Stimulated activated CD8-positive, alpha-beta memory T cell treated with anti-CD3 and anti-CD28 coated beads, Interleukin-7, amount 100 ng/mL, for 24 hours (primary cell): ENCODE data around the gene ZFY.
"Not testable (repeated sequence)": the region's sequence is repeated elsewhere in the genome, so short reads cannot be mapped to it uniquely, and the experiment has no call there.

Source experiments
- DNase-seq: peaks from one replicate; pipeline ENCODE4 v3.0.0-alpha.2; 2020; ENCODE audit warnings: low read depth

The ZFY gene

DNA sequence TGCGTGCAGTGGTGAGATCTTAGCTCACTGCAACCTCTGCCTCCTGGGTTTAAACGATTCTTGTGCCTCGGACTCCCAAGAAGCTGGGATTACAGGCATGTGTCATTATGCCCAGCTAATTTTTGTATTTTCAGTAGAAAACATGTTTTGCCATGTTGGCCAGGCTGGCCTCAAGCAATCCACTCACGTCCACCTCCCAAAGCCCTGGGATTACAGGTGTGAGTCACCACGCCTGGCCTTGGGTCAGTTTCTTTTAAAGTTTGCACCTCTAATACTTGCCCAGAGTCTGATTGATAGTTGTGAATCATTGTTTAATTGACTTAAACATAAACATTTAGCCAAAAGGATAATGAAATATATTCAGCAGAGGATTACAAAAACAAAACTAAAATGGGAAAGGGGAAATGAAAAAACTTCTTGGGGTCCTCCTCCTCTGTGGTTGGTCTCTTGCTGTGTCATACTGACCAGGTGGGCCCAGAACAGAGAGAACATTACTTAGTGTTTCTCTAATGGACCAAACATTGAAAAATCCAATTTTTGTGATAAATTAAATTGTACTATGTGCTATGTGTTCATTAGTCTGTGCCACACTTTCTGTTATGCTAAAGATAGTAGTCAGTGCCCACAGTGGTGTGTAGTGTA is 38.0 kb downstream of the ZFY start:
- no peak for DNase-seq

- no peak for DNase-seq
Measured at GRCh38 chrY:2979283-2979682, 44.1 kb downstream of the ZFY start.

DNA sequence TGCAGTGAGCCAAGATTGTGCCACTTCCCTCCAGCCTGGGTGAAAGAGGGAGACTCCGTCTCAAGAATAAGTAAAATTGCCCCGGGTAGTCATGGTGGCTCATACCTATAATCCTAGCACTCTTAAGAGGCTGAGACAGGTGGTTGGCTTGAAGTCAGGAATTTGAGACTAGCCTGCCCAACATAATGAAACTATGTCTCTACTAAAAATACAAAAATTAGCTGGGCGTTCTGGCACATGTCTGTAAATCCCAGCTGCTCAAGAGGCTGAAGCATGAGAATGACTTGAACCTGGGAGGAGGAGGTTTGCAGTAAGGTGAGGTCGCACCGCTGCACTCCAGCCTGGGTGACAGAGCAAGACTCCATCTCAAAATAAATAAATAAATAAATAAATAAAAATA is 49.3 kb downstream of the ZFY start:
- DNase-seq, result no peak

GRCh38 chrY:2987178-2987577 is 52.0 kb downstream of the ZFY start:
- DNase-seq, result not testable (repeated sequence)

- DNase-seq, result not testable (repeated sequence)
Measured at GRCh38 chrY:2997369-2997768, 62.2 kb downstream of the ZFY start.

DNA sequence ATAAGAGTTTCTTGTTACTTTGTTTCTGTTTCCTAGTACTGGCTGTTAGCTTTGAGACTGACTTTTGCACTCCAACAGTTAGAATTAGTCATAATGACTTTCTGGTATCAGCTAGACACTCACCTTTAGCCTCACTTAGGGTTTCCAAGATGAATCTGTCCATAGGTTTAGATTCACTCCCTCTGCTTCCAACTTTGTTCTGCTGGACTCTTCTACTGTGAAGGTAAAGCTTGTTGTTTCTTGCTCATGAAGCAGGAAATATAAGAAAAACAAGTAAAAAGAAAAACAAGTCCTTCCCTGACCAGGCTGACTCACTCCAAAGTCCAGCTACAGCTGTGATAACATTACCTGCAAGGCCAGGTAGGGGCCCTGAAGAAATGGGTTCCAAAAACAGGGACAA is 67.0 kb downstream of the ZFY start:
- DNase-seq, result no peak

- no peak for DNase-seq
Measured at GRCh38 chrY:3002680-3003515, 67.7 kb downstream of the ZFY start.

- DNase-seq, result no peak
Measured at GRCh38 chrY:3003516-3003830, 68.3 kb downstream of the ZFY start.

DNA sequence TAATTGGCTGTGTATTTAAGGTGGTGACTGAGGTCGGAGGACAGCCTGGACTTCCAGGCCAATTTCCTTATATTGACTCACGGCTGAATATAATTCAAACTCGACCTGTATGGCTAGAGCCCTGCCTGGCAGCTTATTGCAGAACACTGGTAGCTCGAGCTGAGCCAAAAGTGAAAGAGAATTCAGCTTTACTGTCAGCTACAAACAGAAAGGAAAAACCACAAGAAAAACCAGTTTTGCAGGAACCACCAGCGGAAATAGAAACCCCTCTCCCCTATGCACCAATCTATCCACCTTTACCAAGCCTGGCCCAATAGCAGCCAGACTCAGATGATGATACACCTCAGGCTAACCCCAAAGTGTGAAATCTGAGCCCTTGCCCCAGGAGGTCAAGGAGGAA is 68.7 kb downstream of the ZFY start:
- no peak for DNase-seq

- not testable (repeated sequence) for DNase-seq
Measured at GRCh38 chrY:3006031-3006430, 70.8 kb downstream of the ZFY start.

GRCh38 chrY:3007967-3008366 is 72.8 kb downstream of the ZFY start:
- DNase-seq, result no peak

GRCh38 chrY:3012226-3012625 is 77.0 kb downstream of the ZFY start:
- no peak for DNase-seq

DNA sequence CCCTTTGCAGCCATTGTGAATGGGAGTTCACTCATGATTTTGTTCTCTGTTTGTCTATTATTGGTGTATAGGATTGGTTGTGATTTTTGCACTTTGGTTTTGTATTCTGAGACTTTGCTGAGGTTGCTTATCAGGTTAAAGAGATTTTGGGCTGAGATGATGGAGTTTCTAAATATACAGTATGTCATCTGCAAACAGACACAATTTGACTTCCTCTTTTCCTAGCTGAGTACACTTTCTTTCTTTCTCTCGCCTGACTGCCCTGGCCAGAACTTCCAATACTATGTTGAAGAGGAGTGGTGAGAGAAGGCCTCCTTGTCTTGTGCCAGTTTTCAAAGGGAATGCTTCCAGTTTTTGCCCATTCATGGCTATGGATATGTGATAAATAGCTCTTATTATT is 81.4 kb downstream of the ZFY start:
- DNase-seq, result no peak

- DNase-seq, result no peak
Measured at GRCh38 chrY:3018546-3018945, 83.4 kb downstream of the ZFY start.

DNA sequence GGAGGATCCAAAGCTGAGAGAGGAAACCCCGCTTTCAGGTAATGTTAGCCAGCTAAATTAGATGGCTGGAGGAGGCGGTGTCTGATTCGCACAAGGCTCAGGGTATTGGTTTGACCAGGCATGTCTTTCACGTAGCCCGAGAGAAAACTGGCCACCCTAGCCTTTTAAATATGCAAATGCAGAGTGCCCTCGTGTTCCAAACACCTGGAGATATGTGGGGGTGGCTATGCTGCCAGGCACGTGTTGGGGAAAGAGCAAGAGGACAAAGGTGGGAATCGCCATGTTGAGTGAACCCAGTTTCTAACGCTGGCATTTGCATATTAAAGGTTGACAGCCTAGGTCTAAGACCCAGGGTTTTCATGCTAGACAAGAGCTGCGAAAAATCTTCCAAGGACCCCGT is 84.4 kb downstream of the ZFY start:
- DNase-seq, result no peak

- no peak for DNase-seq
Measured at GRCh38 chrY:3021176-3021575, 86.0 kb downstream of the ZFY start.

DNA sequence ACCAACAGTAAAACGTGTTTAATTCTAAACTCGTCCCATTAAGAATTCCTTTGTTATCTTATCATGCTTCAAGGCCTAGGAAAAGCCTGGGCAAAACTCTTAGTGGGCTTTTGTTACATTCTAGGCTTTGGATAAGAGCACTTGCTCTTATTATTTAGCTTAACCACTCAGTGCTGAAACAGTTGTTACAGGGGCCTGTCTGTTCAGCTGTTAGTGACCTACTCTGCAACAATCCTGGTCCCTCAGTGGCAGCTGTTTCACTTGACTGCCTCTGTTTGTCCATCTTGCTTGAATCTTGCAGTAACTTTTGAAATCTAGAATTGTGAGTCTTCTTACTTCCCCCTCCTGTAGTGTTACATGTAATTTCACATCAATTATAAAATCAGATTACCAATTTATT is 88.4 kb downstream of the ZFY start:
- no peak for DNase-seq

DNA sequence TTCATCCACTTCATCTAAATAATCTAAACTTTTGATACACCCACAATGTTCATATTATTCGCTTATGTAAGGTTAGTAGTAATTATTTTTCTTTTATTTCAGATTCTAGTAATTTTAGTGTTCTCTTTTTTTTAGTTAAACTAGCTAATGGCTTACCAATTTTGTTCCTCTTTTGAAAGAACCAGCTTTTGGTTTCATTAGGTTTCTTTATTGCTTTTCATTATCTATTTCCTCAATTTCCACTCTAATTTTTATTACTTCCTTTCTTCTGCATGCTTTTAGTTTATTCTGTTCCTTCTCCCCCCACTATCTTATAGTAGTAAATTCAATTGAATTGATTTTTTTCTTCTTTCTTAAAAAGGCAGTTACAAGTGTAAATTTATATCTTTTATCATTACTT is 90.2 kb downstream of the ZFY start:
- no peak for DNase-seq
